Naive B cell (primary cell): ENCODE data around the gene SP140L. TPM values are rescaled to one million over a fixed set of nuclear protein-coding genes. Genes with fewer than 3 reads are reported as not detected.

Experiments used
- ATAC-seq, 2 donors: fragments of 150-1000 bp; cut with Tn5 transposase; 2 replicates each; pipeline ENCODE4 v1.10.0; 2021; ENCODE audit warnings: low read depth in 2 of 2, mild to moderate bottlenecking in 2 of 2, moderate library complexity in 2 of 2
- DNase-seq: peaks from one replicate; pipeline ENCODE4 v3.0.0; 2022
- H3K27ac Mint-ChIP-seq, 6 donors: one replicate each; pipeline ENCODE4 v1.8.0; 2020 to 2022; ENCODE audit warnings: mild to moderate bottlenecking in 6 of 6, mixed read lengths in 6 of 6, moderate library complexity in 5 of 6, inconsistent platforms in 2 of 6
- H3K27me3 Mint-ChIP-seq, 3 donors: one replicate each; pipeline ENCODE4 v1.8.0; 2021 to 2022; ENCODE audit warnings: mixed read lengths in 3 of 3, mild to moderate bottlenecking in 1 of 3
- H3K36me3 Mint-ChIP-seq, 2 donors: one replicate each; pipeline ENCODE4 v1.8.0; 2020 to 2022; ENCODE audit warnings: mixed read lengths in 2 of 2, inconsistent platforms in 1 of 2, mild to moderate bottlenecking in 1 of 2
- H3K4me1 Mint-ChIP-seq, 3 donors: one replicate each; pipeline ENCODE4 v1.8.0; 2020 to 2022; ENCODE audit warnings: mixed read lengths in 3 of 3, inconsistent platforms in 1 of 3, mild to moderate bottlenecking in 1 of 3, moderate library complexity in 1 of 3
- H3K4me3 Mint-ChIP-seq, 8 donors: one replicate each; pipeline ENCODE4 v1.8.0; 2020 to 2022; ENCODE audit warnings: mild to moderate bottlenecking in 8 of 8, mixed read lengths in 8 of 8, moderate library complexity in 8 of 8, inconsistent platforms in 2 of 8
- H3K9me3 Mint-ChIP-seq, 7 donors: one replicate each; pipeline ENCODE4 v1.8.0; 2020 to 2022; ENCODE audit warnings: mixed read lengths in 7 of 7, mild to moderate bottlenecking in 5 of 7, inconsistent platforms in 2 of 7, moderate library complexity in 1 of 7
- polyA plus RNA-seq, 6 donors: library from polyadenylated mRNA; unstranded; fragments of 300-500 nt; fragmentation: Illumina TruSeq; gene quantifications; one replicate each; pipeline ENCODE4 v1.2.3, GENCODE V29; 2021; ENCODE audit warnings: low read depth in 6 of 6

The SP140L gene
- polyA plus RNA-seq, 6 donors from 2014 or later: 48.5 to 82.4 (median 54.0) TPM

- H3K36me3 Mint-ChIP-seq: peaks cover 28 to 35% of the 10 kb centered on the region in 2 donors
- no peaks in the 10 kb centered on the region for H3K27me3 Mint-ChIP-seq
- DNase-seq (peak; percentile 52), ATAC-seq (peak; percentile 76 to 78)
- H3K4me1 Mint-ChIP-seq: peaks cover 43 to 78% (median 55%) of the 10 kb centered on the region in 3 donors
- peak overlapping the region; percentile 37 to 93 (median 88) for H3K4me3 Mint-ChIP-seq
- peak overlapping the region; percentile 79 to 98 (median 96) for H3K27ac Mint-ChIP-seq
- H3K9me3 Mint-ChIP-seq: peaks cover 3 to 24% (median 6%) of the 10 kb centered on the region in 7 donors
These were observed 112.6 kb downstream of the SP140L start for GRCh38 chr2:230439590-230439989.

DNA sequence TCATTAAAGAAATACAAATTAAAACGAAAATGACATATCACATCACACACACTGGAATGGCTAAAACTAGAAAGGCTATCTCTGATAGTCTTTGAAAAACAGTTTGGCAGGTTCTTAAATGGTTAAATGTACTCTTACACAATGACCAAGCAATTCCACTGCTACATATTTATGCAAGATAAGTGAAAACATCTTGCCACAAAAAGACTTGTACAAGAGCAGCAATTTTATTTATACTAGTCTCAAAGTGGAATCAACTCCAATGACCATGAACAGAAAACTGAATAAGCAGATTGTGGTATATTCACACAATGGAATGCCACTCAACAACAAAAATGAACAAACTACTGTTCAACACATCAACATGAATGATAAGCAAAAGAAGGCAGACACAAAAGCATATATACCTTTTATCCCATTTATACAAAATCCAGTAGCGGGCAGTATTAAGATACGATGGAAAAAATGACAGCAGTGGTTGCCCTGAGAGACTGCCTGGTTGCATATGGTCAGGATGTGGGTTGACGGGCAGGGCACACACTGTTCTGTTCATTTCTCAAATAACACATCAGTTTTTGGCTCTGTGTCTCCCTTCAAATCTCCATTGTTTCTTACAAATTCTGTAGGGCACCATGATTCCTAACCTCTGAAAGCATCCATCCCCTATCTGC lies 114.4 kb downstream of the SP140L start:
- peak overlapping the region; percentile 50 to 86 (median 65) for H3K4me3 Mint-ChIP-seq
- peaks cover 42 to 81% (median 54%) of the 10 kb centered on the region in 3 donors for H3K4me1 Mint-ChIP-seq
- no peaks in the 10 kb centered on the region for H3K27me3 Mint-ChIP-seq
- H3K27ac Mint-ChIP-seq: peak overlapping the region; percentile 76 to 97 (median 86)
- H3K9me3 Mint-ChIP-seq: peaks cover 1 to 9% (median 2%) of the 10 kb centered on the region in 7 donors
- DNase-seq (peak; percentile 44), ATAC-seq (peak; percentile 80 to 81)
- H3K36me3 Mint-ChIP-seq: peaks cover 36 to 38% of the 10 kb centered on the region in 2 donors

DNA sequence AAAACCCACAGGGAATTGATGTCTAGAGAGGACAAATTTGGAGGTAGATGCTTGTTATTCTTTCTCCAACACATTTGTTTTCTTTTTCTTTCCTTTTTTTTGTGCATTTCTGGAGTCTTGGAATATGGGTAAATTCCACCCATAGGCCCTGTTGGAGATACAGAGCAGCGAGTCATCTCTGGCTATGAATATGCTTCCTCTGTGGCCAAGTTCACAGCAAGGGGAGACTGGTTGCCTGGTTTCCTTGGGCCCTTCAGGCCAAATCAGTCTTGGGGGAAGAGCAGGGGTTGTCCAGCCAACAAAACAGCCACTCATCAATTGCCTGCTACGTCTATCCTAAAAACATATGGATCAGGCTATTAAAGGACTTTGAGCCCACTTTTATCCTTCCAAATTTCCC lies 116.5 kb downstream of the SP140L start:
- Mint-ChIP-seq H3K27ac (peak overlapping the region; percentile 8 to 97 (median 65)), H3K4me3 (peak overlapping the region in 3 of 8 donors; percentile 48 to 68 (median 63)), H3K36me3 (peaks cover 45 to 49% of the 10 kb centered on the region in 2 donors), H3K27me3 (no peaks in the 10 kb centered on the region), H3K9me3 (peaks cover 0 to 4% (median 0%) of the 10 kb centered on the region in 7 donors), H3K4me1 (peaks cover 54 to 88% (median 72%) of the 10 kb centered on the region in 3 donors)
- DNase-seq: no peak
- ATAC-seq: no peak

- Mint-ChIP-seq H3K4me1 (peaks cover 57 to 88% (median 72%) of the 10 kb centered on the region in 3 donors), H3K27ac (peak overlapping the region in 5 of 6 donors; percentile 34 to 97 (median 90)), H3K4me3 (peak overlapping the region in 2 of 8 donors; percentile 12 to 37), H3K36me3 (peaks cover 54 to 56% of the 10 kb centered on the region in 2 donors), H3K27me3 (no peaks in the 10 kb centered on the region), H3K9me3 (no peaks in the 10 kb centered on the region)
- ATAC-seq: no peak
- no peak for DNase-seq
These were observed 117.8 kb downstream of the SP140L start for GRCh38 chr2:230444832-230445231.

DNA sequence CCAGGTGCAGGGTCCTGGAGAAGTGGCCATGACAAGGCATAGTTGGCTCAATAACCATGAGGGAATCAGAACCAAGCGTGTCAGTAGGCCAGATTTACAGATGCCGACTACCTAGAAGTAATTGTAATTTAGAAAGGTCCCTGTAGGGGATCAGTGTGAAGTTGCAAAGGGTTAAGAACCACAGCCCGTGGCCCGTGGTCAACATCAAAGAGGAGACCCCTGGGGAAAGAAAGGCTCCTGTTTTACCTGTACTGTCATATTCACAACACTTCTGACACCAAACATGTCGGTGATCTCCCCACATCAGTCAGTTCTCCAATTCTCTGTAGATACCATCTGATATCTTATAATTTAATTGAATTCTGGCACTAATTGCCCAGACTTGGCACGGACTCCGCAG lies 120.0 kb downstream of the SP140L start:
- Mint-ChIP-seq H3K4me3 (peak overlapping the region in 5 of 8 donors; percentile 25 to 87 (median 63)), H3K36me3 (peaks cover 66 to 71% of the 10 kb centered on the region in 2 donors), H3K4me1 (peaks cover 54 to 92% (median 80%) of the 10 kb centered on the region in 3 donors), H3K27ac (peak overlapping the region; percentile 97 to 100 (median 99)), H3K9me3 (no peaks in the 10 kb centered on the region), H3K27me3 (no peaks in the 10 kb centered on the region)
- no peak for ATAC-seq
- no peak for DNase-seq

DNA sequence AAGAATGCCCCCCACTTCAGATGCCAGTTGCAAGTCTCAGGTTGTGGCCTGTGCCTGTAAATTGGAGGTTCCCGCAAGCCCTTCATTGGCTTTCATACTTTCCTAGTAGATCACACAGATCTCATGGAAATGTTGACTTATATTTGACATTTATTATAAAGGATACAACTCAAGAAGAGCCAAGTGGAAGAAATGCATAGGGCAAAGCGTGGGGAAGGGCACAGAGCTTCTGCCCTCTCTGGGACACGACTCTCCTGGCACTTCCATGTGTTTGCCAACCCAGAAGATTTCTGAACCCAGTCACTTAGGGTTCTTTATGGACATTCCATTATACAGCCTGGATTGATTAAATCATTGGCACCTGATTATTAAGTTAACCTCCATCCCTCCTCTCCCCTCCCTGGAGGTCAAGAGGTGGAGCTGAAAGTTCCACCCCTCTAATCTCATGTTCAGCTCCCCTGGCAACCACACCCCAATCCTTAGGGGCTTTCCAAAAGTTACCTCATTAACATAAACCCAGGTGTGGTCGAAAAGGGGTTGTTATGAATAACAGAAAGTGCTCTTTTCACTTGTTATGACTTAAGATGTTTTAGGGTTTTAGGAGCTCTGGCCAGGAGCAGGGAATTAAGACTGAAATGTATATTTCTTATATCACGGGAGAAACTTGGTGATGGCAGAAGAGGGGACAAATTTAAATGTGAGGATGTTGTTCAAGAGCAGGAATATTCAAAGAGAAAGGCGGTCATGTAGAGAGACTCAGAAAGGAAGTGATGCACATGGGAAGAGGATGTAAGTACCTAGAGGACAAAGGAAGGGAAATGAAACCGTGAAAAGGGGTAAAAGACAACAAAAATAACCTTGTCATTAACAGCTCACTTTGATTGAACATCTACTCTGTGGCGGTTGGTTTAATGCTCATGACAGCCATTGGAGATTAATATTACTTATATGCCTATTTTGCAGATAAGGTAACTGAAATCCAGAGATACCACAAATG lies 120.8 kb downstream of the SP140L start:
- H3K27me3 Mint-ChIP-seq: no peaks in the 10 kb centered on the region
- H3K4me1 Mint-ChIP-seq: peaks cover 53 to 91% (median 81%) of the 10 kb centered on the region in 3 donors
- peaks cover 0 to 6% (median 4%) of the 10 kb centered on the region in 7 donors for H3K9me3 Mint-ChIP-seq
- peaks cover 67 to 72% of the 10 kb centered on the region in 2 donors for H3K36me3 Mint-ChIP-seq
- ATAC-seq (peak; percentile 85 to 88), DNase-seq (peak; percentile 86)
- H3K4me3 Mint-ChIP-seq: peak overlapping the region; percentile 63 to 87 (median 74)
- peak overlapping the region; percentile 97 to 100 (median 99) for H3K27ac Mint-ChIP-seq

DNA sequence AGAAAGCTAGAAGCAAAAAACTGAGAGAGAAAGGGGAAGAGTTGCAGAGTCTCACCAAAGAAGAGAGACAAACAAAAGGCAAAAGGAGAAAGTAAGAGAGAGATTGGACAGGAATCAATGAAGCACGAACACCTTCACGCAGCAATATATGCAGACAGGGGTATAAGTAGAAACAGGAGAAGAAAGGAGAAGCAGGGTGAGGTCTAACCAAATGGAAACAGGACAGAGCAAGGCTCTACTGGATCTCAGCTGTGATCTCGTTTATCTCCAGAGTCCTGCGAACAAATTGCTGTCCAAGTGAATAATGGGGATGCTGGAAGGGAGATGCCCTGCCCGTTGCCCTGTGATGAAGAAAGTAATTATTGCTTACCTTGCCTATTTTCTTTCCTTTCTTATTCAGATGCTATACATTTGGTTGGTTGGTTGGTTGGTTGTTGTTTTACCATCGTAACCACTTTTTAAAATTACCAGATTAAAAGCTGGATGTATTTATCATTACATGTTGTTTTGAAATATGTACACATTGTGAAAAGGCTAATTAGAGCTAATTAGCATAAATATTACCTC lies 123.0 kb downstream of the SP140L start:
- Mint-ChIP-seq H3K4me1 (peaks cover 58 to 93% (median 86%) of the 10 kb centered on the region in 3 donors), H3K36me3 (peaks cover 69 to 73% of the 10 kb centered on the region in 2 donors), H3K27me3 (no peaks in the 10 kb centered on the region), H3K27ac (peak overlapping the region; percentile 97 to 100 (median 99)), H3K9me3 (peaks cover 4 to 27% (median 24%) of the 10 kb centered on the region in 7 donors), H3K4me3 (peak overlapping the region; percentile 9 to 82 (median 68))
- peak in 1 of 2 donors; percentile 3 for ATAC-seq
- peak; percentile 44 for DNase-seq

GRCh38 chr2:230453006-230453405 lies 126.0 kb downstream of the SP140L start:
- peak overlapping the region in 3 of 8 donors; percentile 11 to 74 (median 58) for H3K4me3 Mint-ChIP-seq
- H3K4me1 Mint-ChIP-seq: peaks cover 69 to 95% (median 91%) of the 10 kb centered on the region in 3 donors
- H3K27ac Mint-ChIP-seq: peak overlapping the region; percentile 59 to 94 (median 90)
- H3K36me3 Mint-ChIP-seq: peaks cover 80 to 87% of the 10 kb centered on the region in 2 donors
- ATAC-seq (no peak), DNase-seq (no peak)
- H3K27me3 Mint-ChIP-seq: no peaks in the 10 kb centered on the region
- peaks cover 11 to 45% (median 40%) of the 10 kb centered on the region in 7 donors for H3K9me3 Mint-ChIP-seq

Other genes starting within 250 kb of the SP140L start
- gene SP110, start 107.2 kb upstream of the SP140L start, polyA plus RNA-seq: 100 to 1,000 TPM; 136 to 237 (median 203) TPM
- 10 to 100 TPM; 65.4 to 95.3 (median 76.7) TPM for gene SP140, start 101.5 kb upstream of the SP140L start, polyA plus RNA-seq
- gene SP100, start 89.0 kb downstream of the SP140L start, polyA plus RNA-seq: 100 to 1,000 TPM; 188 to 428 (median 231) TPM